CD4-positive, alpha-beta T cell treated with Interleukin-4 for 4 hours (primary cell): ENCODE results near the gene ZNF316.

Source experiments
- DNase-seq: peaks from one replicate; pipeline ENCODE4 v3.0.0-alpha.2; 2020

The ZNF316 gene

DNA sequence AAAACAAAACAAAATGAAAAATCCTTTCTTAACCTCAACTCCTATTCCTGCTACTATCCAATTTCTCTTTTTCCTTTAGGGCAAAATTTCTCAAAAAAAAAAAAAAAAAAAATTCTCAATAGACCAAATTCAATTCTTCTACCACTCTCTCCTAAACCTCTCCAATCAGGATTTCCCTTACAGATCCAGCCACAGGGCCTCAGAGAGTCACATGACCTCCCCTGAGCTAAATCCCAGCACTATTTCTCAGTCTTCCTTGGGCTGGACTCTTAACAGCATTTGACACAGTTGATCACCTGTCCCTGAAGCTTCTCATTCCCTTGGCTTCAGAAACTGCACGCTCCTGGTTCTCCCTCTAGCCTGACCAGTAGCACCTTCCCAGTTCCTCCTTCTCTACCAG, 64.7 kb downstream of the ZNF316 start:
- no peak for DNase-seq
